ENCODE measurements around the gene RPL27A.

The RPL27A gene

DNA sequence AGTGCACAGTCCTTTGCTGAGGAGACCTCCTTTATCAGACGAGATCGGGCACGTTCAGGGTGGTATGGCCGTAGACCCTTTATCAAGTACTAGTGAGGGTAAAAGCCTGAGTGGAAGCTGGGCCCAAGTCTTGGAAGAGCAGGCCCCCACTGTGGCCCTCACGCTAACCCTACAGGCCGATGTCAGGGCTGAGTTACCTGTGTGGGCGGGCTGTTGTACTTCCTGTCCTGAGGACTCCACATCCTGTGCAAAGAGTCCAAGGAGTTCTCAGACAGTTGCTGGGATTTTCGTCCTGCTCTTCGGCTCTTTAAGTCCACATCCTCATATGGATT lies 34.9 kb downstream of the RPL27A start:
- no peak overlapping the region for H3K27ac ChIP-seq

DNA sequence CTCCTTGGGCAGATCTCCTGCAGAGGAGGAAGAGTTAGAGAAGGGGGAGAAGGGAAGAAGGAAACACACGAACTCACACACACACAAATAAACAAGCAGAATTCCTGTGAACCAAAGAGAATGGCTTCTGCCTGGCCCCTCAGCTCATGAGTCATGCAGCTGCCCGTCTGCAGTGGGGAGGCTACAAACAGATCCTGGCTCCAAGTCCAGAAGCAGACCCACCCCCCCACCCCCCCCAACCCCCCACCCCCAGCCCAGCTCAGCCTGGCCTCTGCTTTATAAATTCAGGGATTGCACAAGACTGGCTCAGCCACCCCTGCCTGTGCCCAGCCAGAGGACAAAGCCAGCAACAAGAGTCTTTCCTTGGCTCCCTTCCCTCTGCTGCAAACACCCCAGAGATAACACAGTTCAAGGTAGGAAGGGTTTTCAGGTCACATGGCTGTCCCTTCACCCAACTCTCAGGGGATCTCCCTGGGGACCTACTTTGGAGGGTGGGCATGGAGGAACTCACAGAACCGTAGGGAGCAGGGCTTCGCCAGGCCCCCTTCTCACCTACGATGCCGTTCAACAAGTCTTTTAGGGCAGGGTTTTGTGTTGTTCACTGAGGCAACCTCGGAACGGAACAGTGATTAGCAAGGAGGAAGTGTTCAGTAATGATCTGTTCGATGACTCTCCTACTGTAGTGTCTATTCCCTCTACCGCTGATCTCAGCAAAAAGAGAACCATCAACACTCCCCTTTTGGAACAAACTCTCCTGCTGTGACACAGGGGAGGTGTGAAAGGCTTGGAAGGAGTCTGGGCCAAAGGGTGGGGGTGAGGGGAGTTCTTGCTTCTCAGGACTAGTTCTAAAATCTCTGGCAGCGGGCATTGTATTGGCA lies 35.5 kb downstream of the RPL27A start:
- TF ChIP-seq, protein P1, sequence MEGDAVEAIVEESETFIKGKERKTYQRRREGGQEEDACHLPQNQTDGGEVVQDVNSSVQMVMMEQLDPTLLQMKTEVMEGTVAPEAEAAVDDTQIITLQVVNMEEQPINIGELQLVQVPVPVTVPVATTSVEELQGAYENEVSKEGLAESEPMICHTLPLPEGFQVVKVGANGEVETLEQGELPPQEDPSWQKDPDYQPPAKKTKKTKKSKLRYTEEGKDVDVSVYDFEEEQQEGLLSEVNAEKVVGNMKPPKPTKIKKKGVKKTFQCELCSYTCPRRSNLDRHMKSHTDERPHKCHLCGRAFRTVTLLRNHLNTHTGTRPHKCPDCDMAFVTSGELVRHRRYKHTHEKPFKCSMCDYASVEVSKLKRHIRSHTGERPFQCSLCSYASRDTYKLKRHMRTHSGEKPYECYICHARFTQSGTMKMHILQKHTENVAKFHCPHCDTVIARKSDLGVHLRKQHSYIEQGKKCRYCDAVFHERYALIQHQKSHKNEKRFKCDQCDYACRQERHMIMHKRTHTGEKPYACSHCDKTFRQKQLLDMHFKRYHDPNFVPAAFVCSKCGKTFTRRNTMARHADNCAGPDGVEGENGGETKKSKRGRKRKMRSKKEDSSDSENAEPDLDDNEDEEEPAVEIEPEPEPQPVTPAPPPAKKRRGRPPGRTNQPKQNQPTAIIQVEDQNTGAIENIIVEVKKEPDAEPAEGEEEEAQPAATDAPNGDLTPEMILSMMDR (IDR thresholded peaks at IDR 0.05), result no peak
- no peak for TF ChIP-seq ZFX (IDR thresholded peaks at IDR 0.05; ENCODE audit: borderline replicate concordance)

More for the DNA sequence above, 34.9 kb downstream of the RPL27A start:
- TF ChIP-seq ZFX (IDR thresholded peaks at IDR 0.05; ENCODE audit: borderline replicate concordance), result no peak
- TF ChIP-seq, protein P1 (IDR thresholded peaks at IDR 0.05), result no peak

DNA sequence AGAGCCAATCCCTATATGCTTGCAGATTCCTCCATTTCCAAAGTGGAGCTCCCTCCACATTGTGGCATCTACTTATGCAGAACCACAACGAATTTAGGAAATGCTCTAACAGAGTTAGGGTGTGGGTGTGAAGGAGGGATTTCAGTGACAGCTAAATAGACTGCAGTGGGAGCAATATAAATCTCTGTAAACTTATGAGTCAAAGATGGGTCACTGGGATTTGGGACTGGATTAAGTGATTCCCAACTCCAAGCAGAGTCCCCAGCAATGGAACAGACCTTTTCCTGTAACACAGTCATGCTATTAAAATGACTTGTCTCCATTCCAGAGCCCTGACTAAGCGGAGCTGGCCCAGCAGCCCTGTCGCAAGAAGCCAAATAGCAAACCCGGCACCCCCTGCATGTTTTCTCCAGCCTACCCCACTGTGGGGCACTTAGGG lies 36.6 kb downstream of the RPL27A start:
- H3K27ac ChIP-seq, result no peak overlapping the region
- TF ChIP-seq ZFX (IDR thresholded peaks at IDR 0.05; ENCODE audit: borderline replicate concordance), result no peak
- TF ChIP-seq, protein P1 (IDR thresholded peaks at IDR 0.05), result no peak

More for the DNA sequence above, 35.5 kb downstream of the RPL27A start:
- no peak overlapping the region for H3K27ac ChIP-seq

DNA sequence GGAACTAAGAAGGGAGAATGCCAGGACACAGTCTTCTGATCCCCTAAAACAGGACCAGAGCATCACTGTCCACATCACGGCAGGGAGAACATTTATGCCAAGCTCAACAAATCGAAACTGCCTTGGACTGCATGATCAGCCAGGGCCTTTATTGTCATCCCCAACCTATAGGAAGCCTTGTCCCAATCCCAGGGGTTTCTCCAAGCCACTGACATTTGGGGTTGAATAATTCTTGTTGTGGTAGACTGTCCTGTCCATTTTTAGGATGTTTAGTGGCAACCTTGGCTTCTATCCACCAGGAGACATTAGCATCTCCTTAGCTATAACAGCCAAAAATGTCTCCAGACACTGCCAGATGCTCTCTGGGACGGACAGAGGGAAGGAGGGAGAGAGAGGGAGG lies 37.1 kb downstream of the RPL27A start:
- no peak overlapping the region; the same call in 1 of the 2 replicates for H3K27ac ChIP-seq
- no peak for TF ChIP-seq ZFX (IDR thresholded peaks at IDR 0.05; ENCODE audit: borderline replicate concordance)
- TF ChIP-seq, protein P1 (IDR thresholded peaks at IDR 0.05), result no peak

DNA sequence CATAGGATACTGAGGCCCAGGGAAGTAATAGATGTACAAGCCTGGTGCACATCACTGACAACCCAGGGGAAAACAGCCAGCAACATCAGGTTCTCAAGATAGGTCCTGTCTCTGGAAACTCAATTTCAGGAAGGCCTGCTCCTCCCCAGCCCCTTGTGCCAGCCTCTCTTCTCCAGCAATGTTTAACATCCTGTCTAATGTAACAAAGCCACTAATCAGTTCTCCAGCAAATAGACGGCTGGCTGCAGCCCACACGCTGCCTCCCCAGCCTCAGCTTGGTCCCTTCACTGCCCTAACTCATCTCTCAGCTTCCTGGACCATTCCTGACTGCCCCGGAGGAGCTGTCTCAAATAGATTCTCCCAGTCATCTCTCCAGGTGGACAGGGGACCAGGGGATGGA lies 37.8 kb downstream of the RPL27A start:
- TF ChIP-seq, protein P1 (IDR thresholded peaks at IDR 0.05), result no peak
- no peak for TF ChIP-seq ZFX (IDR thresholded peaks at IDR 0.05; ENCODE audit: borderline replicate concordance)
- peak overlapping the region; percentile 66 for H3K27ac ChIP-seq

DNA sequence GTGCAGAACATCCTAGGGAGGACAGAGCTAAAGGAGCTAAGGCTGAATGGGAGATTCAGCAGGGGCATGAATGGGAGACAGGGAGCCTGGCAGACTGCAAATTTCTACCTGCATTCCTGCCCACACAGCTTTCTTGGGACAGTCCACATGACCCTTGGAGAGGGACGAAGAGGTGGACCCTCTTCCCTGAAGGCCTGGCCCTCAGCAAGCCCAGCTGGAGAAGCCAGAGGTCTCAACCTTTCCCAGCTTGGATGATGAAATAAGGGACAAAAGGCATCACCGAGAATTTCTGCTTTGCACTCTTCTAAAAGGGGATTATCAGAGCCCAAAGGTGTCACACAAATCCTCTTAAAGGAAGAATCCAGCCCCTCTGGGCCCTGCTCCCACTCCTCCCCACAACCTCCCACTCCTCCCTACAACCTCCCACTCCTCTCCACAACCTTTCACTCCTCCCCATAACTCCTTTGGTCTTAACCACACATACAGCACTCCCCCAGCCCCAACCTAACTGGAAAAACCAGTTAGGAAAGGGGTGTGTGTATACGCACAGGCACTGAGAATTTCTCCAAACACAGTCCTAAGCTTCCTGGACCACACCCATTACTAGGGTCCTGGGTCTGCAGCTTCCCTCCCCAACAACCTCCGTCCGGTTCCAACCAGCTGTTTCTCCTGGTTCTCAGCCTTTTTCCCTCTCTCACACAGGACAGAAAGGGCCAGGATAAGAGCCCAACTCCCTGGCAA lies 38.4 kb downstream of the RPL27A start:
- TF ChIP-seq, protein P1 (IDR thresholded peaks at IDR 0.05), result no peak
- no peak for TF ChIP-seq ZFX (IDR thresholded peaks at IDR 0.05; ENCODE audit: borderline replicate concordance)
- H3K27ac ChIP-seq, result peak overlapping the region; percentile 66

Measured in 22Rv1 (cell line).